Coronary artery (tissue), 2 donors: ENCODE results near the gene SNW1.

ENCODE experiments used
- DNase-seq: peaks from one replicate; pipeline ENCODE4 v3.0.0-alpha.2; 2017; ENCODE audit warnings: low spot score
- H3K27ac ChIP-seq, 2 donors: fragments of 200-600 bp; sonication (generic); one replicate each; pipeline ENCODE4 v1.5.1; 2016 to 2019
- H3K4me3 ChIP-seq: fragments of 200-600 bp; sonication (generic); 2 replicates; pipeline ENCODE4 v1.5.1; 2016; ENCODE audit warnings: mild to moderate bottlenecking, moderate library complexity
- TF ChIP-seq, protein P1 (sequence below): fragments of 200-600 bp; sonication (generic); IDR thresholded peaks from one replicate; pipeline ENCODE4 v1.5.1; 2019; ENCODE audit warnings: antibody characterized with exemption

Gene SNW1

DNA sequence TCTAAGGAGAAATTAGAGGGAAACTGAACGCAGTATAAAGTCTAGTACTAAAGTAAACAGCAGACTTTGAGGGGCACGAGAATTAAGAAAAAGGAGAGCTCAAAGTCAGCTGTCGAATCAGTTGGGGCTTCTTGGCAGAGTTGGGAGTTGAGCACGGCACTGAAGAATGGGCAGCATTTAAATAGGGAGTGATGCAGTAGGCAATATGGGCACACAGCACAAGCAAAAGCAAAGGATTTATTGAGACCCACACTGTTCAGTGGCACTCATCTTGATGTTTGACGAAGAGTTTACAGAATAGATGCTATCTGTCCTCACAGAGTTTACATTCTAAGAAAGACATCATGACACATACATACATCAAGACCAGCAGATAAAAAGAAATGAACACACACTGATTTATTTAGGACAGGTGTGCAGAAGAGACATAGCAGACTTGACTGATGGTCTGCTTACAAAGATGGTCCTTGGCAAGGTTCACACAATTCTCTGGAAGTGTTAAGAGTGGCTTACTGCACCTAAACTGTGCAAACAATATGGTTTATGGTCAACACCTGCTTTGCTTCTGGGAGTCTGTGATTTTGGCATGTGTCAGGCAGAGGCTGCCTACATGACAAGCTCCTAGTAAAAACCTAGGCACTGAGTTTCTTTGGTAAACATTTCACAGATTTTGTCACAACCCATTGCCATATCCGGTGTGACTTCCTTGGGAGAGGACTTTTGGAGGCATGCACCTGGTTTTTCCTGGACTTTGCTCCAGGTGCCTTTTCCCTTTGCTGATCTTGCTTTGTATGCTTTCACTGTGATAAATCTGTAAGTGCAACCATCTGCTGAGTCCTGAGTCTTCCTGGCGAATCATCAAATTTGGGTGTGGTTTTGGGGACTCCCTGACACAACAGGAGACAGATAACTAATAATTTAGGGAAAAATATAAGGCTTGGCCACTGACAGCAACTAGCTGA lies 79.5 kb downstream of the SNW1 start:
- no peak for DNase-seq
- TF ChIP-seq, protein P1, sequence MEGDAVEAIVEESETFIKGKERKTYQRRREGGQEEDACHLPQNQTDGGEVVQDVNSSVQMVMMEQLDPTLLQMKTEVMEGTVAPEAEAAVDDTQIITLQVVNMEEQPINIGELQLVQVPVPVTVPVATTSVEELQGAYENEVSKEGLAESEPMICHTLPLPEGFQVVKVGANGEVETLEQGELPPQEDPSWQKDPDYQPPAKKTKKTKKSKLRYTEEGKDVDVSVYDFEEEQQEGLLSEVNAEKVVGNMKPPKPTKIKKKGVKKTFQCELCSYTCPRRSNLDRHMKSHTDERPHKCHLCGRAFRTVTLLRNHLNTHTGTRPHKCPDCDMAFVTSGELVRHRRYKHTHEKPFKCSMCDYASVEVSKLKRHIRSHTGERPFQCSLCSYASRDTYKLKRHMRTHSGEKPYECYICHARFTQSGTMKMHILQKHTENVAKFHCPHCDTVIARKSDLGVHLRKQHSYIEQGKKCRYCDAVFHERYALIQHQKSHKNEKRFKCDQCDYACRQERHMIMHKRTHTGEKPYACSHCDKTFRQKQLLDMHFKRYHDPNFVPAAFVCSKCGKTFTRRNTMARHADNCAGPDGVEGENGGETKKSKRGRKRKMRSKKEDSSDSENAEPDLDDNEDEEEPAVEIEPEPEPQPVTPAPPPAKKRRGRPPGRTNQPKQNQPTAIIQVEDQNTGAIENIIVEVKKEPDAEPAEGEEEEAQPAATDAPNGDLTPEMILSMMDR = no peak
- Histone ChIP-seq H3K27ac (no peak overlapping the region), H3K4me3 (no peak overlapping the region)

DNA sequence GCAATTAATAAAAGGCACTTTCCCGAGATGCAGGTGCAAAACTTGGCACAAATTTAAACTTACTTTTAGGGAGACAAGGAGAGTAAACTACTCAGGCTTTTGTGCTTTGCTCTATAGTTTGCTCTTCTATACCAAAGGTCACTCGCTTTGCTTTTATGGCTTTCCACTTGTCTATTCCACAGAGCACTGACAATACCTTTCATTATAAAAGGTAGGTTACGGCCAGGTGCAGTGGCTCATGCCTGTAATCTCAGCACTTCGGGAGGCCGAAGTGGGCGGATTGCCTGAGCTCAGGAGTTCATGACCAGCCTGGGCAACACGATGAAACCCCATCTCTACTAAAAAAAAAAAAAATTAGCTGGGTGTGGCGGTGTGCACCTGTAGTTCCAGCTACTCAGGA lies 86.0 kb downstream of the SNW1 start:
- Histone ChIP-seq H3K27ac (no peak overlapping the region), H3K4me3 (no peak overlapping the region)
- TF ChIP-seq, protein P1 = no peak
- no peak for DNase-seq

DNA sequence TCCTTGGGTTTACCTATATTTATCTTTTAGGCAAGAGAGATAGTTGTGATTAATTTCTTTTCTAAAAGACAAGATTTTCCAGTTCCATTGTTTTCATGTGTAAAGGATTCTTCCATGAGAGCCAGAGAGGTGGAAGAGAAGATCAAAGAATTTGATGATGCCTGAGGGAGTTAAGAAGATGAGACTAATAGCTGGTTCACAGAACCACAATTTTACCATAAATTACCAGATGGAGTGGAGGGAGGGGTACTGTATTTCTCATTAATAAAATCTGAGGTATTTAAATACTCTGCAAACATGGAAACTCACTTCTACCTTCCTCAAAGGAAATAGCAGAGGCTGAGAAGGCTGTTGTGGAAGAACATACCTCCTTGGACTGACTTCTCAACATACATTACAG lies 87.8 kb downstream of the SNW1 start:
- TF ChIP-seq, protein P1 = no peak
- DNase-seq = no peak
- Histone ChIP-seq H3K27ac (no peak overlapping the region), H3K4me3 (no peak overlapping the region)
